Measurements from ENCODE around the gene ASPM.

The ASPM gene

DNA sequence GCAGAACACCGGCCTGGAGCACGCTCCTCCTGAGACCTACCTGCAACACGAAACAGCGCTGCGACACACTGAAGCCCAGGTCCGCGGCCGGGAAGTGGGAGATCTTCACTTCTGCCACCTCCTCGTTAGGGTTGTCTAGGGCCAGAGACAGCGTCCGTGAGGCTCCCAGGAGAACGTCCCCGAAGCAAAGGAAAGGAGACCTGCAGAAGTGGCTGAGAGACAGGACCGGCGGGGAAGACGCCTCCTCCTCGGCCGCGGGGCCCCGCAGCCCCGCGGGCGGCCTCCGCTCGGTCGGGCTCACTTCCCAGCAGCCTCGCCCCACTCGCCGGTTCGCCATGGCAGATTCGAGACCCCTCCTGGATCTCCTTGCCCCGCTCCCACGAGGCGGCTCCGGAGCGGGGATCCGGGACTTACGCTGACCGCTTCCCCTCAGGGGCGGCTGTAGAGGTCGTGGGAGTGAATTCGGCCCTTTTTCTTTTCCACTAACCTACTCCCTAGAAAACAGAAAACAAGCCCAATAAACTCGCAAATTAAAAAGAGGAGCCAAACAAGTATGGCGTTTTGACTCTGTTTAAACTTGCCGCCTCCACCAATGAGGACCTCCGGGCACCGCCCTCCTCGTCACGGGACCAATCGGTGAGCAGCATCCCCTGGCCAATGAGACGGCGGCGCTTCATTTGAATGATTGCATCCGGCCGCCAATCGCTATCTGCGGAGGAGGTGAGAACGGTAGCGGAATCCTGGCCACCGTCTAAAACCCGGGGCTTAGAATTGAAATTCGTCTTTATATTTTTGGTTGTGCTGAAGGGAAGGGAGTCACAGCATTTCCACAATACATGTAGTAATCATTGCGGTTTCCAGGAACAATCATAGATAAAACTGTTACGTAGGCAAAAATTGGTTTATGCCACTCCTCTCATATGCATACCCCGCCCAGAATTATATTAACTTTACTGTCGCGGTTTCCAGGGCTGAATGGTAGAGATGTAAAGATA is at the start of gene ASPM:
Gene ASPM (minus strand): TSS at position 569 of the 995 bp plus-strand sequence. CDS start 232 bp downstream, at position 337.
- peak; percentile 89 for DNase-seq (ENCODE audit: extremely low read depth, low read depth)
- no peak for TF ChIP-seq CTCF (IDR thresholded peaks at IDR 0.05; ENCODE audit: low read depth, low read length)

GRCh38 chr1:197195100-197195499 is 48.6 kb upstream of the ASPM start:
- TF ChIP-seq CTCF (IDR thresholded peaks at IDR 0.05; ENCODE audit: low read depth, low read length) = no peak
- DNase-seq (ENCODE audit: extremely low read depth, low read depth) = no peak

DNA sequence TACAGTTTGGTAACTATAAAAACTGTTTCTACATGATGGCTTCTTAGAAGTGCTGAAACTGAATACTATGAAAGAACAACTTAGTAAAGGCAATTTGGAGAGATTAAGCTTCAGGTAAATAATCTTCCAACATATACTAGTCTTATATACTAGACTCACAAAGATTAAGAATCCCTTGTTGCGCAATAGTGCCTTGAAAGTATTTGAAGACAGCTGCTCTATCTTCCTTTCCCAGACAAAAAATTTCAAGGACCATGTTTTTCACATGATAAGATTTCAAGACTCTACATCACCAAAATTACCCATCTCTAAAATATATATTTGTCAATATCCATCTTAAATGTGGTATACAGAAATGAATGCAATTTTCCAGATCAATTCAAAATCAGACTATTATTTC is 37.7 kb upstream of the ASPM start:
- no peak for DNase-seq (ENCODE audit: extremely low read depth, low read depth)
- no peak for TF ChIP-seq CTCF (IDR thresholded peaks at IDR 0.05; ENCODE audit: low read depth, low read length)

GRCh38 chr1:197183195-197183748 is 36.8 kb upstream of the ASPM start:
- no peak for DNase-seq (ENCODE audit: extremely low read depth, low read depth)
- TF ChIP-seq CTCF (IDR thresholded peaks at IDR 0.05; ENCODE audit: low read depth, low read length) = no peak

- DNase-seq (ENCODE audit: extremely low read depth, low read depth) = no peak
- no peak for TF ChIP-seq CTCF (IDR thresholded peaks at IDR 0.05; ENCODE audit: low read depth, low read length)
Measured at GRCh38 chr1:197182716-197183115, 36.2 kb upstream of the ASPM start.

- TF ChIP-seq CTCF (IDR thresholded peaks at IDR 0.05; ENCODE audit: low read depth, low read length) = no peak
- no peak for DNase-seq (ENCODE audit: extremely low read depth, low read depth)
Measured at GRCh38 chr1:197181982-197182381, 35.5 kb upstream of the ASPM start.

GRCh38 chr1:197180252-197180878 is 33.9 kb upstream of the ASPM start:
- no peak for DNase-seq (ENCODE audit: extremely low read depth, low read depth)

More at GRCh38 chr1:197180252-197180878, 33.9 kb upstream of the ASPM start:
- TF ChIP-seq CTCF (IDR thresholded peaks at IDR 0.05; ENCODE audit: low read depth, low read length) = peak; percentile 60
